ENCODE results near the gene MOK. TPM values are rescaled to one million over a fixed set of nuclear protein-coding genes. Genes with fewer than 3 reads are reported as not detected.
"Not testable (repeated sequence)": the region's sequence is repeated elsewhere in the genome, so short reads cannot be mapped to it uniquely, and the experiment has no call there.

The MOK gene, protein sequence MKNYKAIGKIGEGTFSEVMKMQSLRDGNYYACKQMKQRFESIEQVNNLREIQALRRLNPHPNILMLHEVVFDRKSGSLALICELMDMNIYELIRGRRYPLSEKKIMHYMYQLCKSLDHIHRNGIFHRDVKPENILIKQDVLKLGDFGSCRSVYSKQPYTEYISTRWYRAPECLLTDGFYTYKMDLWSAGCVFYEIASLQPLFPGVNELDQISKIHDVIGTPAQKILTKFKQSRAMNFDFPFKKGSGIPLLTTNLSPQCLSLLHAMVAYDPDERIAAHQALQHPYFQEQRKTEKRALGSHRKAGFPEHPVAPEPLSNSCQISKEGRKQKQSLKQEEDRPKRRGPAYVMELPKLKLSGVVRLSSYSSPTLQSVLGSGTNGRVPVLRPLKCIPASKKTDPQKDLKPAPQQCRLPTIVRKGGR
- 1.8 and 3.1 TPM in 2 replicates for total RNA-seq

DNA sequence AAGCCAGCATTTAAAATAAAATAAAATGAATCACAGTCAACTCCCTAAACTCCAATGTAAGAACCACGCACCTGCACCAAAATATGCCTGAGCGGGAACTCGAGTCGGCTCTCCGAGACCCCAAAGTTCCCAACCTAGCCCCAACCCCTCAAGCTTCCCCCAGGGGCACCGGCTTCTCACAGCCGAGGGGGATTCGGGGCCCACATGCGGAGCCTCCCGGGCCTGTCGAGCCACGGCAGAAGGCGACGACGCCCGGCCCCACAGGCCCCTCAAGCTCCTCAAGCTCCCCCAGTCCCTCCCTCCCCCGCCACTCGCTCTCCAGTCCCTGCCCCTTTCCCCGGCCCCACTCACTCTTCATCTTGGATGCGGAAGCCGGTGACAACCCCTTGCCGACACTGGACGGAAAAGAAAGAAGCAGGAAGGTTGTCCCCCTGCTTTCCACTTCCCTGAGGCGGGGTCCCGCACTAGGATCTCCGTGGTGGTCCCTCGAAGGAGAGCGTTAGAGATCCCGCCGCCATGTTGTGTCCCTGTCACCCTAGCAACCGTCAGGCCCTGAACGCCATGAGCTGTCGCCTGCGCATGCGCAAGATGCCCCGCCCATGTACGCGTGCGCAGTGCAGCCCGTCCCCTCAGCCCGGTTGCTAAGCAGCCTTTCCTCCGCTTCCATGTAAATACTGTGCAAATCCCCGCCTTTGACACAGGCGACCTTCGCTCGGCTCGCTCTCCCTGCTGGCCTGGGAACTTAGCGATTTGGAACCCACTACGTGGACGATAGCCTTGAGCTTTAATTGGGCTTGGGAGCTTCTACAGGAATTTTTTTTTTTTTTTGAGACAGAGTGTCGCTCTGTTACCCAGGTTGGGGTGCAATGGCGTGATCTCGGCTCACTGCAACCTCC, at the start of gene MOK:
MOK (minus strand) TSS at position 554 of the 896 bp plus-strand sequence; CDS start at position 358, 196 bp downstream.
- peaks cover 9% of the 10 kb centered on the region for H3K4me1 Mint-ChIP-seq
- CTCF ChIA-PET = interaction anchor here (1.4 to 2.5 kb wide), 2 partner anchors 9 to 12 kb away, joined by 7 to 20 read pairs; no protein-coding TSS in a partner anchor
- H3K36me3 Mint-ChIP-seq (ENCODE audit: low read depth) = peaks cover 4% of the 10 kb centered on the region
- intact Hi-C loops (cut with micrococcal nuclease) = loop anchor here (1.0 to 2.0 kb wide), 4 partner anchors 9 to 166 kb away; partner anchors contain the start of genes CINP, TECPR2, WDR20 and ZNF839
- H3K27ac Mint-ChIP-seq = peak within 1 kb of the TSS; percentile 95
- H3K4me3 Mint-ChIP-seq = peak within 1 kb of the TSS; percentile 96
- peak; percentile 88 for ATAC-seq (ENCODE audit: low read depth)
- POLR2A ChIA-PET = interaction anchor here (0.7 to 3.0 kb wide), 5 partner anchors 11 to 165 kb away, joined by 3 to 26 read pairs (median 5); partner anchors contain the start of gene WDR20
- TF ChIP-seq, protein P1, sequence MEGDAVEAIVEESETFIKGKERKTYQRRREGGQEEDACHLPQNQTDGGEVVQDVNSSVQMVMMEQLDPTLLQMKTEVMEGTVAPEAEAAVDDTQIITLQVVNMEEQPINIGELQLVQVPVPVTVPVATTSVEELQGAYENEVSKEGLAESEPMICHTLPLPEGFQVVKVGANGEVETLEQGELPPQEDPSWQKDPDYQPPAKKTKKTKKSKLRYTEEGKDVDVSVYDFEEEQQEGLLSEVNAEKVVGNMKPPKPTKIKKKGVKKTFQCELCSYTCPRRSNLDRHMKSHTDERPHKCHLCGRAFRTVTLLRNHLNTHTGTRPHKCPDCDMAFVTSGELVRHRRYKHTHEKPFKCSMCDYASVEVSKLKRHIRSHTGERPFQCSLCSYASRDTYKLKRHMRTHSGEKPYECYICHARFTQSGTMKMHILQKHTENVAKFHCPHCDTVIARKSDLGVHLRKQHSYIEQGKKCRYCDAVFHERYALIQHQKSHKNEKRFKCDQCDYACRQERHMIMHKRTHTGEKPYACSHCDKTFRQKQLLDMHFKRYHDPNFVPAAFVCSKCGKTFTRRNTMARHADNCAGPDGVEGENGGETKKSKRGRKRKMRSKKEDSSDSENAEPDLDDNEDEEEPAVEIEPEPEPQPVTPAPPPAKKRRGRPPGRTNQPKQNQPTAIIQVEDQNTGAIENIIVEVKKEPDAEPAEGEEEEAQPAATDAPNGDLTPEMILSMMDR (IDR thresholded peaks at IDR 0.05) = no peak
- DNase-seq = peak; percentile 99
- H3K27me3 Mint-ChIP-seq = peaks cover 4% of the 10 kb centered on the region
- no peaks in the 10 kb centered on the region for H3K9me3 Mint-ChIP-seq

DNA sequence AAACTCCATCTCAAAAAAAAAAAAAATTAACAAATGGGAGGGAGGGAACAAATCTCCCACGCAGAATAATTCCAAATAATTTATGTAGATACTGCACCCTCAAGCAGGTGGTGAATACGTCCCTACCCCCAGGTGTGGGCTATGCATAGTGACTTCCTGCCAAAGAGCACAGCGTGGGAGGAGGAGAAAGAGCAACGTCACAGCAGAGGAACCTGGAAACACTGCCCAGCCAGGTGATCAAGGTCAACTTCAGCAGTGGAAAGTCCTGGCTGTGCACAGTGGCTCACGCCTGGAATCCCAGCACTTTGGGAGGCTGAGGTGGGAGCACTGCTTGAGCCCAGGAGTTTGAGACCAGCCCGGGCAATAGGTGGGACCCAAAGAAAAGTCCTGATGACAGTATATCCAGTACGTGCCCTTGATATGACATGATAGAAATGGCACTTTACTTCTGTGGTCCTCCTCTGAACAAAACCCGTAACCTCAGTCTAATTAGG, 48.2 kb upstream of the MOK start:
- TF ChIP-seq, protein P1 (IDR thresholded peaks at IDR 0.05) = no peak
- H3K4me3 Mint-ChIP-seq = no peak overlapping the region
- intact Hi-C loops (cut with micrococcal nuclease) = no loop called here
- H3K27me3 Mint-ChIP-seq = no peaks in the 10 kb centered on the region
- CTCF ChIA-PET = no interaction called here
- H3K4me1 Mint-ChIP-seq = no peaks in the 10 kb centered on the region
- H3K36me3 Mint-ChIP-seq (ENCODE audit: low read depth) = peaks cover 84% of the 10 kb centered on the region
- ATAC-seq (ENCODE audit: low read depth) (no peak), DNase-seq (no peak)
- POLR2A ChIA-PET = interaction anchor here (1.5 kb wide), 1 partner anchor 9 kb away, joined by 3 read pairs; the partner anchor contains the start of genes CINP and TECPR2
- no peaks in the 10 kb centered on the region for H3K9me3 Mint-ChIP-seq
- no peak overlapping the region for H3K27ac Mint-ChIP-seq

DNA sequence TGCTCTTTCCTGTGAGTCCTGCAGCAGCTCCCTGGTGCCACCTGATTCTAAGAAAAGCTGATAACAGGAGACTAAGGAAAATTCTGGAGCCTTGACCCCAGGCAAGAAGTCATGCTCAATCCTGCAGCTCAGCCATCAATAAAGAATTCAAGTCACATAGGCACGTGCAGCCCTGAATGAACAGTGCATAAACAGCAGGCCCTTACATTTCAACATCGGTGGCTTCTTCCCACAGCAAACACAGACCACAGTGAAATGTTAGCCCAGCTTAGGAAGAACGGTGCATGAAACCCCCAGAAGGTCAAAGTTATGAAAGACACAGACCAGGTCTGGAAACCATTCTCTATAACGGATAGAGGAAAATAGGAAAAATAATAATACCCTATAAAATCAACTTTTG, 47.2 kb upstream of the MOK start:
- TF ChIP-seq, protein P1 (IDR thresholded peaks at IDR 0.05) = no peak
- Mint-ChIP-seq H3K9me3 (no peaks in the 10 kb centered on the region), H3K4me1 (no peaks in the 10 kb centered on the region), H3K4me3 (no peak overlapping the region), H3K36me3 (ENCODE audit: low read depth) (peaks cover 84% of the 10 kb centered on the region), H3K27me3 (no peaks in the 10 kb centered on the region), H3K27ac (no peak overlapping the region)
- intact Hi-C loops (cut with micrococcal nuclease) = no loop called here
- ChIA-PET CTCF (no interaction called here), POLR2A (no interaction called here)
- ATAC-seq (ENCODE audit: low read depth) (no peak), DNase-seq (no peak)

- H3K27me3 Mint-ChIP-seq; intact Hi-C loops (cut with micrococcal nuclease); H3K4me1 Mint-ChIP-seq; POLR2A ChIA-PET; DNase-seq; H3K4me3 Mint-ChIP-seq; CTCF ChIA-PET; ATAC-seq (ENCODE audit: low read depth); H3K9me3 Mint-ChIP-seq; H3K27ac Mint-ChIP-seq: not testable (repeated sequence)
- H3K36me3 Mint-ChIP-seq (ENCODE audit: low read depth) = peaks cover 85% of the 10 kb centered on the region
These were observed 46.6 kb upstream of the MOK start for GRCh38 chr14:102351593-102351992.

DNA sequence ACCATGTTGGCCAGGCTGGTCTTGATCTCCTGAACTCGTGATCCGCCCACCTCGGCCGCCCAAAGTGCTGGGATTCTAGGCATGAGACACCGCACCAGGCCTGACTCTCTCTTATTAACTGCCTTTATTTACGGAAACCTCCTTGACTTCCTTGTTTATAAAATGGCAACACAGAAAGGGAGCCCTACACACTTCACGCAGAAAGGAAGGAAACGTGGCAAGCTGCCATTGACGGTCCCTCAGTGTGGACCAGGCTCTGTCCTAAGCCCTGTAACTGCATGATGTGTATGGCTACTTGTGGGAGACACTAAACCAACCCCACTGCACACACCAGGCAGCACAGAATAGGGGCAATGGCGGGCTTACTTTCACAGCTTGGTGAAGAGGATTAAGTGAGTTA, 46.1 kb upstream of the MOK start:
- Mint-ChIP-seq H3K36me3 (ENCODE audit: low read depth) (peaks cover 84% of the 10 kb centered on the region), H3K9me3 (no peaks in the 10 kb centered on the region), H3K27me3 (no peaks in the 10 kb centered on the region), H3K4me3 (no peak overlapping the region), H3K27ac (no peak overlapping the region), H3K4me1 (no peaks in the 10 kb centered on the region)
- intact Hi-C loops (cut with micrococcal nuclease) = no loop called here
- ChIA-PET POLR2A (no interaction called here), CTCF (no interaction called here)
- TF ChIP-seq, protein P1 (IDR thresholded peaks at IDR 0.05) = no peak
- no peak for ATAC-seq (ENCODE audit: low read depth)
- DNase-seq = no peak

Data from activated B cell treated with CpG ODN at 0.5 μM for 24 hours (primary cell).